HG03175 (cell line): Measurements from ENCODE around the gene PLCD1.
"Not testable (repeated sequence)": the region's sequence is repeated elsewhere in the genome, so short reads cannot be mapped to it uniquely, and the experiment has no call there.

Source experiments
- ATAC-seq: cut with Tn5 transposase; IDR thresholded peaks from one replicate; pipeline ENCODE4 v1.9.1; 2021; ENCODE audit warnings: mild to moderate bottlenecking, moderate library complexity; ENCODE audit not compliant: unreplicated experiment

PLCD1 gene

DNA sequence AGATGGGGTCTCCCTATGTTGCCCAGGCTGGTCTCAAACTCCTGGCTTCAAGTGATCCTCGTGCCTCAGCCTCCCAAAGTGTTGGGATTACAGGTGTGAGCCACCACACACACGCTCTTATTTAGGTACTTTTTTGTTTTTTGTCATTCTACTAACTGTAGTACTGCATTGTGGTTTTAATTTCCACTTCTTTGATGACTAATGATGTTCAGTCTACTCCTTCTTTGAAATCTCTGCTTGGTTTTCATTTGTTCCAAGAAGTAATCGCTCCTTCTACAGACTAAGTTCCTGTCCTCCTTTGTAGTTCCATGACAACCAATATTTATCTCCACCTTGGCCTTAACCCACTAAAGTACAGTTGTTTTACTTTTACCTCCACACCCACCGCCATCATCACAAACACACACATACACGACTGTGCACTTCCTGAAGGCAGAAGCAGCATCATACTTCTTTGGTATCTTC is 9.0 kb upstream of the PLCD1 start:
- ATAC-seq, result no peak

DNA sequence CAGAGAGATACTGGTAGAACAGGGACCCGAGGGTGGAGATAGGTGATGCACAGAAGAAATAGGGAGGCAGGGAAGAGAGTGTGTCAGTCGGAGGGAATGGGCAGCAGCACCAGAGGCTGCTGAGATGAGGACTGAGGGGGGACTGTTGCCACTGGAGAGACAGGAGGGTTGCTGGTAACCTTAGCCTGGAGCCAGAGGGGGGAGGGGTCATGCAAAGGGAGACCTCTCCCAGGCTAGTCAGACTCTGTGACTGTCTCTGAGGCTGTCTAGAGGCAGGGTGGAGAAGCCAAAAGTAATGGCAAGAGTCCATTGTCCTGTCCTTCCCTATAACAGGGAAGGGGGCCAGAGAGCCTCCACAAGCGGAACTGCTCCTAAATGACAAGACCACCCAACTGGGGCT is 7.5 kb upstream of the PLCD1 start:
- ATAC-seq, result no peak

- ATAC-seq, result no peak
Measured at GRCh38 chr3:38036286-38036685, 6.8 kb upstream of the PLCD1 start.

GRCh38 chr3:38034335-38034734 is 4.9 kb upstream of the PLCD1 start:
- not testable (repeated sequence) for ATAC-seq

- not testable (repeated sequence) for ATAC-seq
Measured at GRCh38 chr3:38033586-38033985, 4.1 kb upstream of the PLCD1 start.

DNA sequence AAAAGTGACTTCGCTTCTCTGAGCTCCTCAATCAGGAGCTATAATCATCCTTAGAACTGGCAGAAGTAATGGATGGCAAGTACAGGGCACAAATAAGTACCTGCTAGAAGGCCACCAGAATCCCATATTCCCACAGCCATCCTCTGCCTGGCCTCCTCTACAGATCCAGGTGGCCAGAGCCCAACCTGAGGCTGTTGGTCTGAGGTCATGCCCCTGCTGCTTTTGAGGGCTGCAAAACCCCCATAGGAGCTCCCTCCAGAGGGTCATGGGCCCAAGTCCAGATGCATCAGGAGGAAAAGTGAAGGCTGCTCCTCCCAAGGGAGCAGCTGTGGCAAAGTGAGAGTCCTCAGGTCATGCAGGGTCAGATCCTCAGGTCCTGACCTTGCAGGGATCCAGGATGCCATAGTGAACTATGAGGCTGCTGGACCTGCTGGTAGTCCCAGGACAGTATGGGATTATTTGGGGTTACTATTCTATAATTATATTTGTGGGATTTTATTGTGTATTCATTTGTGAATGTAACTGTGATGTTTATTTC is 3.0 kb upstream of the PLCD1 start:
- no peak for ATAC-seq

DNA sequence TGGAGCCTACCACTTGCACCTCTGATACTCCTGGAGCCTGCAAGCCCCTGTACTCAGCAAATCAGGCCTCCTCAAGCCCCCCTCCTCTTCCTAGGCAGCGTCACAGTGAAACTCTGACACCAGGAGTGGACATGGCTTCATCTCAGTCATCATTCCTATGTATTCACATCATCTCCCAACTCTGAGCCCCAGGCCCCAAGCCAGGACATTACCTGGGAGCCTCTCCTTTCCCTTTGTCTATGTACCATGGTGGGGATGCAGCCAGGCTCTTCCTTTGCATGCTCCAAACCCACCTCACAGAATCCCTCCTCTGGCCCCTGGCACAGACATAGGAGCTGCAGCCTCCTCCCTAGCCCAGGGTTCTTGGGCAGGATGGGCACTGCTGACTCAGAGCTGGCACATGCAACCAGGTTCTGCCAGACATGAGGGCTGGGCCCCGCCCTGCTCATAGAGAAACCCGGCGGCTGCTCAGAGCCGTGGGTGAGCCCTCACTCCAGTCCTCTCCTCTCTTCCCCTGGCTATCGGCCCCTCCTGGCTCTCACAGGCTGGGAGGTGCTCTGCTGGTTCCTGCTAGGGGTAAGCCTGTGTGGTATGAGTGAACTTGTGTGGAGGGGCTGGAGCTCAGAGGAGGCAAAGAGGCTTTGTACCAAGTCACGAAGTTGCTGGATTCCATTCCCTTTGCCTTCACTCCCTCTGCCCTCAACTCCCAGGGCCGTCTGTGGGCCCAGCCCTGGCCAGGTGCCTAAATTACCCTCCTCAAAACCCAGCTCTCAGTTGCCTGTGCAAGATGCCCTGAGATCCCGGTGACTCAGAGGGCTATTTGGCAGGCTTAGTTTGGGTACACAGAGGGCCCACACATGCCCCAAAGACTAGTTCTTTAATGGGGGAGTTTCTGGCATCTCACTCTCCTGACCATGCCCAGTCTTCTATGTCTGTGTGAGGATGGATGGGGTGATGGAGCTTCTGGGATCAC is 1.9 kb upstream of the PLCD1 start:
- ATAC-seq, result no peak

- ATAC-seq, result no peak
Measured at GRCh38 chr3:38030126-38031021, 932 bp upstream of the PLCD1 start.

DNA sequence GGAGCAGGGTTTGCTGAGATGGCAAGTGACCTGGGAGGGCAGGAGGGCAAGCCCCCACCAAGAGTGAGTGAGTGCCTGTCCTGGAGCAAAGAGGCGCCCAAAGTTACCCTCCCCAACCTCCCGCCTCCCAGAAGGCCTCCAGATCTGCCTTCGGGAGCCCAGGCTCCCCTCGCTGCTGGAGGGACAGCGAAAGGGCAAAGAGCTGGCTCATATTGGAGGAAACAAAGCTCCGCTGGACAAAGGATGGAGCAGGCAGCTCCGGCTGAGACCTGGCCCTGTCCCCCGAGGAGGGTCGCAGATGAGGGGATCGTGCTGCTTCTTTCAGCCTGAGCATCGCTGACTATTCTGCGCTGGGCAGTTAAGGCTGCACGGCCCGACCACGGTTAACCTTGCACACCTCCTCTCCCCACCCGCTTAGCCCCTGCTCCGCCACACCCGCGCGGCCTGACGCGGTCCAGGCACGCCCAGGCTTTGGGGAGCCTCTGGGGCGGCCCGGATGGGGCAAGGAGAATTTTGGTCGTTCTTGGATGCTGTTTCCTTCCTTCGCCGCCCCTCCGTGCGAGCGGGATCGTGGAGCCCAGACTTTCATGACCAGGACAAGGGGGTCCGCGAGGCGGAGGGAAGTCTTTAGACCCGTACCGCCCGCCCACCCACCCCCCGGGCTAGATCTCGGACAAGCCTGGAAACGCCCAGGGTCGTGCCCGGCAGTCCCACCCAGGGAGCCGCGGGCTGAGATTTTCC is 651 bp downstream of the PLCD1 start:
- no peak for ATAC-seq

GRCh38 chr3:38027466-38028465 is 1.7 kb downstream of the PLCD1 start:
- ATAC-seq, result no peak

- no peak for ATAC-seq
Measured at GRCh38 chr3:38026856-38027255, 2.6 kb downstream of the PLCD1 start.

- ATAC-seq, result no peak
Measured at GRCh38 chr3:38022896-38023709, 6.3 kb downstream of the PLCD1 start.

DNA sequence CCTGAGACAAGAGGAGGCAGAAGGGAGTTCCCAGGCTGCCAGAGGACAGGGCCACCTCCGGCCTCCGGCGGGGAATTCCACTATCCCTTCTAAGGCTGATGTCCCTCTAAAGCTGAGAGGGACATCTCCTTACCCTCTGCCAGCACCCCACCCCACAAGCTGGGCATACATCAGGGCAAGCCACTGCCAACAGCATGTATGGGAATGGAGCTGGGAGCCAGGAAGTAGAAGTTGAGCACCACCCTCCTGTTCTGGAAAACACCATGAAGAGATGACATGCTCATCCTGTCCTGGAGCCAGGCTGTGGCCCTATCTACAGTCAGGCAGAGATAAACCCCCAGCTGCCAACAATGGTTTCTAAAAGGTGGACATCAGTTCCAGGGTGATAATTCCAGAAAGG is 7.1 kb downstream of the PLCD1 start:
- ATAC-seq, result no peak

DNA sequence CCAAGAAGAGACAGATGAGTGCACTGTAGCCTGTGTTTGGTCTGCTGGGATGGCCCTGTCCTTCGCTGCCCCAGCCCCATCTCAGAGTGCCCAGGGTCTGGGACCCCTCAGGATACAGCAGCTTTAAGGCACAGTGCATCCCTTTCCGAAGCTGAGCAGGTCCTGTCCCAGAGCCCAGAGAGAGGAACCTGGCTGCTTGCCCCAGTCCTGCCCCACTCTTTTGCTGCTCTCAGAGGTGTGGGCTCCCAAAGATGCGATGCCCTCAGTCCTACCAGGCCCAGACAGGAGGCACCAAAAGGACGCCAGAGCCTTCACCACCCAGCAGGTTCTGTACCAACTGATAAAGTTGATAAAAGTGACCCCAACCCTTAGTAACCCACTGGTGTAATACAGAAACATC is 8.2 kb downstream of the PLCD1 start:
- ATAC-seq, result no peak

- no peak for ATAC-seq
Measured at GRCh38 chr3:38020342-38020726, 9.1 kb downstream of the PLCD1 start.

GRCh38 chr3:38019658-38020341 is 9.6 kb downstream of the PLCD1 start:
- no peak for ATAC-seq

GRCh38 chr3:38018296-38019266 is 10.9 kb downstream of the PLCD1 start:
- no peak for ATAC-seq
